ENCODE measurements around the gene ENTPD3. TPM values are rescaled to one million over a fixed set of nuclear protein-coding genes. Genes with fewer than 3 reads are reported as not detected.
A peak's percentile ranks its signal among the peaks of the same experiment; 100 is the strongest.

The ENTPD3 gene
- total RNA-seq, 4 donors from 2014 or later: 2.1 to 5.7 (median 4.9) TPM

DNA sequence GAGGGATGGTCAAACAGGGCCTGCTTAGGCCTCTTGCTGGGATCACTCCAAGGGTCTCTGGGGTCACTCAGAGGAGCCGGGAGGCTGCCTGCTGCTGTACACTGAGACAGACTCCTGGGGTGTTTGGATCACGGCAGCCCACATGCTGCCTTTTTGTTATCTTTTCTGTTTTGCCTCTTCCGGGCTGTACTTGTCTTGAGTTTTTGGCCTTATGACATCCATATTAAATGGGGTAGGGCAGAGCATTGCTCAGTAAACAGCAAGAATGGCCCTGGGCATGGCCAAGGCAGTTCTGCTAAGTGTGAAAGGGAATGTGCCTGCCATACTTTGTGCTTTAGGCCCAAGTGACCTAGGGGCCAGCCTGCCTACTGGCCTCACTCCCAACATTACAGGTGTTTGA lies 771 bp upstream of the ENTPD3 start:
- no peak for DNase-seq
- intact Hi-C loops (cut with DNase I): no loop called here

DNA sequence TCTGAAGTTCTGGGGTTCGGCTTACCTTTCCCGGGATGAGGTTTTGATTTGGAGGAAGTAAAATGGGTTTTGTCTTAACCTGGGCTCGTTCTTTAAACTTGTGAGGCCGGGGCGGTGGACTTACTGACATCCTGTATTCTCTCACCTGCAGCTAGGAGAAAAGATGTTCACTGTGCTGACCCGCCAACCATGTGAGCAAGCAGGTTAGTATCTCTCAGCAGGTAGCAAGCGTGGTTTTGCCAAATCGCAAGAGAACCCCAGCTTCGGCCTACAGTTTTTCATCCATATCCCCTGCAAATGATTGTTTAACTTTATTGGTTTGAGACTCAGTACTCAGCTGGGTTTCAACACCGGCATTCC lies 891 bp downstream of the ENTPD3 start:
- Histone ChIP-seq H3K27ac (no peak overlapping the region), H3K27me3 (no peaks in the 10 kb centered on the region), H3K4me3 (replicated peaks in 1 of 3) (no peak overlapping the region), H3K9me3 (no peaks in the 10 kb centered on the region), H3K36me3 (no peaks in the 10 kb centered on the region), H3K4me1 (peaks cover 12 to 17% of the 10 kb centered on the region in 2 donors)
- TF ChIP-seq, protein P1, sequence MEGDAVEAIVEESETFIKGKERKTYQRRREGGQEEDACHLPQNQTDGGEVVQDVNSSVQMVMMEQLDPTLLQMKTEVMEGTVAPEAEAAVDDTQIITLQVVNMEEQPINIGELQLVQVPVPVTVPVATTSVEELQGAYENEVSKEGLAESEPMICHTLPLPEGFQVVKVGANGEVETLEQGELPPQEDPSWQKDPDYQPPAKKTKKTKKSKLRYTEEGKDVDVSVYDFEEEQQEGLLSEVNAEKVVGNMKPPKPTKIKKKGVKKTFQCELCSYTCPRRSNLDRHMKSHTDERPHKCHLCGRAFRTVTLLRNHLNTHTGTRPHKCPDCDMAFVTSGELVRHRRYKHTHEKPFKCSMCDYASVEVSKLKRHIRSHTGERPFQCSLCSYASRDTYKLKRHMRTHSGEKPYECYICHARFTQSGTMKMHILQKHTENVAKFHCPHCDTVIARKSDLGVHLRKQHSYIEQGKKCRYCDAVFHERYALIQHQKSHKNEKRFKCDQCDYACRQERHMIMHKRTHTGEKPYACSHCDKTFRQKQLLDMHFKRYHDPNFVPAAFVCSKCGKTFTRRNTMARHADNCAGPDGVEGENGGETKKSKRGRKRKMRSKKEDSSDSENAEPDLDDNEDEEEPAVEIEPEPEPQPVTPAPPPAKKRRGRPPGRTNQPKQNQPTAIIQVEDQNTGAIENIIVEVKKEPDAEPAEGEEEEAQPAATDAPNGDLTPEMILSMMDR (IDR thresholded peaks at IDR 0.05): no peak
- no peak for TF ChIP-seq POLR2A (IDR thresholded peaks at IDR 0.05)
- 79 to 88% methylated on average over 10 of the region's 10 CpGs for WGBS, 2 donors
- peak; percentile 3 to 5 for DNase-seq
- intact Hi-C loops (cut with DNase I): no loop called here

More for the DNA sequence above, 771 bp upstream of the ENTPD3 start:
- H3K4me3 ChIP-seq (replicated peaks in 1 of 3): no peak overlapping the region
- H3K9me3 ChIP-seq: no peaks in the 10 kb centered on the region
- H3K36me3 ChIP-seq: no peaks in the 10 kb centered on the region
- no peak for TF ChIP-seq POLR2A (IDR thresholded peaks at IDR 0.05)
- TF ChIP-seq, protein P1 (IDR thresholded peaks at IDR 0.05): no peak
- H3K27me3 ChIP-seq: no peaks in the 10 kb centered on the region
- H3K4me1 ChIP-seq: peaks cover 12 to 17% of the 10 kb centered on the region in 2 donors
- H3K27ac ChIP-seq: no peak overlapping the region
- WGBS, 2 donors: 89 to 92% methylated on average over 3 of the region's 3 CpGs

DNA sequence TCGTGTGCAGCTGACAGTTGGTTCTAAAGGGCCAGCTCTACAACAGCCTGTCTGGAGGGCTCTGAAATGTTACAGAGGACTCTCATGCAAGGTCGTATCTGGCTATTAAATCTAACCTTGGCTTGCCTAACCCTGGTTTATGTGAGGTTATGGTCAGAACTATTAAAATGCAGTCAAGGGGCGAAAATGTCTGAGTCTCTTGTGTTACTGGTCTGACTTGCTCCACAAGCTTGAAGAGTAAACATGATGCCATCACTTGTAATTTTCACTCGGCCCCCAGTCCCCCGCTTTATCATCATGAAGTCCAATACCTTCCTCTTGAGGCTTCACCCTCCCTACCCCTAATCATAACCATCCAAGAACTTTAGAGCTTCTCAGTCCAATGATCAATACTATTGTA lies 9.4 kb downstream of the ENTPD3 start:
- TF ChIP-seq, protein P1 (IDR thresholded peaks at IDR 0.05): no peak
- no peak for TF ChIP-seq POLR2A (IDR thresholded peaks at IDR 0.05)
- Histone ChIP-seq H3K27ac (no peak overlapping the region), H3K27me3 (no peaks in the 10 kb centered on the region), H3K36me3 (no peaks in the 10 kb centered on the region), H3K9me3 (no peaks in the 10 kb centered on the region), H3K4me1 (no peaks in the 10 kb centered on the region), H3K4me3 (replicated peaks in 1 of 3) (no peak overlapping the region)
- intact Hi-C loops (cut with DNase I): no loop called here
- 81 to 84% methylated on average over 5 of the region's 5 CpGs for WGBS, 2 donors
- DNase-seq: no peak

DNA sequence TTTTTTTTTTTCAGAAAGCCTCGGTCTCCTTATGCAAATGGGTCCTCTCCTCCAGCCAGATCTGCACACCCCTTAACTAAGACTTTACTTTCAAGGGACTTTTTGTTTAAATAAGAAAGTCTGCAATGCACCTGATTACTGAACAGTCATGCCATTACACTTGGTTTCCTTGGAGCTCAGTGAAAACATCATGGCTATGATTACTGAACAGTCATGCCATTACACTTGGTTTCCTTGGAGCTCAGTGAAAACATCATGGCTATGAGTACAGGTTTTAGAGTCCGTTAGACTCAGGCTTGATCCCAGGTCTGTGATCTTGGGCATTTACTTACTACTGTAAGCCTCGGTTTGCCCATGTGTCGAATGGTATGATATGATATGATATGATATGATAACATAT lies 10.1 kb downstream of the ENTPD3 start:
- no peaks in the 10 kb centered on the region for H3K36me3 ChIP-seq
- H3K4me3 ChIP-seq (replicated peaks in 1 of 3): no peak overlapping the region
- 80 to 85% methylated on average over 4 of the region's 4 CpGs for WGBS, 2 donors
- TF ChIP-seq, protein P1 (IDR thresholded peaks at IDR 0.05): no peak
- no peak for TF ChIP-seq POLR2A (IDR thresholded peaks at IDR 0.05)
- no peaks in the 10 kb centered on the region for H3K4me1 ChIP-seq
- no peak for DNase-seq
- intact Hi-C loops (cut with DNase I): no loop called here
- no peaks in the 10 kb centered on the region for H3K9me3 ChIP-seq
- H3K27ac ChIP-seq: no peak overlapping the region
- no peaks in the 10 kb centered on the region for H3K27me3 ChIP-seq

DNA sequence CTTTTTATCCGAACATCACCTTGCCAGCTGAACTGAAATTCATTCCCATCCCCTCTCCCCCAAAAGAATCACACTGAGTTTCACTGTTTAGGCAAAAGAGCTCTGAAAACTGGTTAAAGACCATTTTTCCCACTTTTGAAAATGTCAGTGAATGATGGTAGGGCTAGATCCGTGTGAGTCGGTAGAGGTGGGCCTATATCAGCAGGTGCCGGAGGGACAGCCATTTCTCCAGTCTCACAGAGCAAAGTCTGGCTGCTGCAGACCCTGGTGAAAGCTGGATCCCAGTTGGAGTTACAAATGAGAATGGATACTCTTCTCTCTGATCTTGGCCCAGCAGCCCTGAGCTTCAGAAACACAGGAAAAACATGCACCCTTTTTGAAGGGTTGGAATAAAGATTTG lies 10.9 kb downstream of the ENTPD3 start:
- H3K4me3 ChIP-seq (replicated peaks in 1 of 3): no peak overlapping the region
- H3K27me3 ChIP-seq: no peaks in the 10 kb centered on the region
- no peaks in the 10 kb centered on the region for H3K36me3 ChIP-seq
- 66 to 76% methylated on average over 4 of the region's 4 CpGs for WGBS, 2 donors
- intact Hi-C loops (cut with DNase I): no loop called here
- H3K27ac ChIP-seq: no peak overlapping the region
- no peaks in the 10 kb centered on the region for H3K9me3 ChIP-seq
- DNase-seq: no peak
- H3K4me1 ChIP-seq: no peaks in the 10 kb centered on the region
- no peak for TF ChIP-seq POLR2A (IDR thresholded peaks at IDR 0.05)
- TF ChIP-seq, protein P1 (IDR thresholded peaks at IDR 0.05): no peak
